OCI-LY3 (cell line): Measurements from ENCODE around the gene AKR1C4.
"Not testable (repeated sequence)": the region's sequence is repeated elsewhere in the genome, so short reads cannot be mapped to it uniquely, and the experiment has no call there.

Experiments
- H2AFZ ChIP-seq: fragments of 200-600, 300-600 bp; shearing (Covaris generic); 2 replicates; pipeline ENCODE4 v1.6.0; 2014; ENCODE audit warnings: antibody characterized with exemption, low read depth, low read length
- H3K27ac ChIP-seq: fragments of 200-600, 300-600 bp; sonication (generic); 2 replicates; pipeline ENCODE4 v1.5.1; 2014; ENCODE audit warnings: mild to moderate bottlenecking, low read length, moderate library complexity, mixed read lengths
- H3K27me3 ChIP-seq: fragments of 200-600, 300-600 bp; sonication (generic); 2 replicates; pipeline ENCODE4 v1.6.1; 2014; ENCODE audit warnings: low read depth, low read length, mixed read lengths
- H3K36me3 ChIP-seq: fragments of 200-600, 300-600 bp; sonication (generic); replicated peaks from 2 replicates; pipeline ENCODE3; 2014; ENCODE audit warnings: low read depth, low read length, mixed read lengths
- H3K4me1 ChIP-seq: fragments of 300-600, 200-600 bp; sonication (generic); 2 replicates; pipeline ENCODE4 v1.6.1; 2014; ENCODE audit warnings: low read length, mixed read lengths
- H3K4me2 ChIP-seq: fragments of 200-600, 300-600 bp; sonication (generic); 2 replicates; pipeline ENCODE4 v1.6.1; 2014; ENCODE audit warnings: low read length, mixed read lengths
- H3K4me3 ChIP-seq: fragments of 300-600, 200-600 bp; sonication (generic); 2 replicates; pipeline ENCODE4 v1.5.1; 2014; ENCODE audit warnings: antibody characterized with exemption, mild to moderate bottlenecking, low read length, moderate library complexity
- H3K79me2 ChIP-seq: fragments of 300-600, 200-600 bp; shearing (Covaris generic); 2 replicates; pipeline ENCODE4 v1.6.1; 2014; ENCODE audit warnings: mild to moderate bottlenecking, low read length, mixed read lengths
- H3K9ac ChIP-seq: fragments of 300-600, 200-600 bp; shearing (Covaris generic); 2 replicates; pipeline ENCODE4 v1.6.0; 2014; ENCODE audit warnings: mild to moderate bottlenecking, low read length, moderate library complexity
- H3K9me3 ChIP-seq: fragments of 200-600, 300-600 bp; shearing (Covaris generic); 2 replicates; pipeline ENCODE4 v1.6.1; 2014; ENCODE audit warnings: low read length, mixed read lengths; ENCODE audit not compliant: insufficient read depth
- H4K20me1 ChIP-seq: fragments of 200-600, 300-600 bp; sonication (generic); 2 replicates; pipeline ENCODE4 v1.6.1; 2016; ENCODE audit warnings: low read length, mixed read lengths; ENCODE audit not compliant: insufficient read depth
- EZH2phosphoT487 ChIP-seq: fragments of 200-600 bp; shearing (Covaris generic); IDR thresholded peaks from 2 replicates; pipeline ENCODE4 v1.6.1; 2018; ENCODE audit warnings: antibody characterized with exemption, mixed run types, low read depth
- TF ChIP-seq, protein P1 (sequence below): fragments of 200-600, 300-600 bp; sonication (generic); IDR thresholded peaks from 2 replicates; pipeline ENCODE4 v1.5.1; 2014; ENCODE audit warnings: antibody characterized with exemption, low read length, low read depth

Gene AKR1C4

GRCh38 chr10:5234106-5234860 lies 37.6 kb downstream of the AKR1C4 start:
- no peak overlapping the region for H3K27ac ChIP-seq
- H3K9ac ChIP-seq, result no peak overlapping the region
- no peaks in the 10 kb centered on the region for H3K9me3 ChIP-seq
- no peak overlapping the region for H3K4me2 ChIP-seq
- no peaks in the 10 kb centered on the region for H3K4me1 ChIP-seq
- no peak for TF ChIP-seq EZH2phosphoT487
- TF ChIP-seq, protein P1, sequence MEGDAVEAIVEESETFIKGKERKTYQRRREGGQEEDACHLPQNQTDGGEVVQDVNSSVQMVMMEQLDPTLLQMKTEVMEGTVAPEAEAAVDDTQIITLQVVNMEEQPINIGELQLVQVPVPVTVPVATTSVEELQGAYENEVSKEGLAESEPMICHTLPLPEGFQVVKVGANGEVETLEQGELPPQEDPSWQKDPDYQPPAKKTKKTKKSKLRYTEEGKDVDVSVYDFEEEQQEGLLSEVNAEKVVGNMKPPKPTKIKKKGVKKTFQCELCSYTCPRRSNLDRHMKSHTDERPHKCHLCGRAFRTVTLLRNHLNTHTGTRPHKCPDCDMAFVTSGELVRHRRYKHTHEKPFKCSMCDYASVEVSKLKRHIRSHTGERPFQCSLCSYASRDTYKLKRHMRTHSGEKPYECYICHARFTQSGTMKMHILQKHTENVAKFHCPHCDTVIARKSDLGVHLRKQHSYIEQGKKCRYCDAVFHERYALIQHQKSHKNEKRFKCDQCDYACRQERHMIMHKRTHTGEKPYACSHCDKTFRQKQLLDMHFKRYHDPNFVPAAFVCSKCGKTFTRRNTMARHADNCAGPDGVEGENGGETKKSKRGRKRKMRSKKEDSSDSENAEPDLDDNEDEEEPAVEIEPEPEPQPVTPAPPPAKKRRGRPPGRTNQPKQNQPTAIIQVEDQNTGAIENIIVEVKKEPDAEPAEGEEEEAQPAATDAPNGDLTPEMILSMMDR, result no peak
- no peak overlapping the region for H3K4me3 ChIP-seq
- no peaks in the 10 kb centered on the region for H3K27me3 ChIP-seq
- H2AFZ ChIP-seq, result no peak overlapping the region
- no peaks in the 10 kb centered on the region for H3K36me3 ChIP-seq
- no peaks in the 10 kb centered on the region for H4K20me1 ChIP-seq
- no peaks in the 10 kb centered on the region for H3K79me2 ChIP-seq

DNA sequence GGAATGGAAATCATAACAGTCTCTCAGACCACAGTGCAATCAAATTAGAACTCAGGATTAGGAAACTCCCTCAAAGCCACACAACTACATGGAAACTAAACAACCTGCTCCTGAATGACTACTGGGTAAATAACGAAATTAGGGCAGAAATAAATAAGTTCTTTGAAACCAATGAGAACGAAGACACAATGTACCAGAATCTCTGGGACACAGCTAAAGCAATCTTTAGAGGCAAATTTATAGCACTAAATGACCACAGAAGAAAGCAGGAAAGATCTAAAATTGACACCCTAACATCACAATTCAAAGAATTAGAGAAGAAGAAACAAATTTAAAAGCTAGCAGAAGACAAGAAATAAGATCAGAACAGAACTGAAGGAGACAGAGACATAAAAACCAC lies 40.9 kb downstream of the AKR1C4 start:
- H3K79me2 ChIP-seq, H3K36me3 ChIP-seq, H3K4me1 ChIP-seq, H2AFZ ChIP-seq, H4K20me1 ChIP-seq, H3K27me3 ChIP-seq, H3K27ac ChIP-seq, H3K4me2 ChIP-seq, H3K4me3 ChIP-seq, H3K9ac ChIP-seq, H3K9me3 ChIP-seq: not testable (repeated sequence)

GRCh38 chr10:5242585-5242984 lies 45.9 kb downstream of the AKR1C4 start:
- Histone ChIP-seq H3K36me3 (no peaks in the 10 kb centered on the region), H3K4me3 (no peak overlapping the region), H3K27ac (no peak overlapping the region), H4K20me1 (no peaks in the 10 kb centered on the region), H3K79me2 (no peaks in the 10 kb centered on the region), H3K27me3 (no peaks in the 10 kb centered on the region), H3K4me2 (no peak overlapping the region), H3K4me1 (no peaks in the 10 kb centered on the region), H3K9ac (no peak overlapping the region), H2AFZ (no peak overlapping the region), H3K9me3 (no peaks in the 10 kb centered on the region)
- no peak for TF ChIP-seq EZH2phosphoT487
- TF ChIP-seq, protein P1, result no peak

- Histone ChIP-seq H3K4me1 (no peaks in the 10 kb centered on the region), H3K9me3 (no peaks in the 10 kb centered on the region), H3K36me3 (no peaks in the 10 kb centered on the region), H3K9ac (no peak overlapping the region), H3K79me2 (no peaks in the 10 kb centered on the region), H3K4me3 (no peak overlapping the region), H3K27ac (no peak overlapping the region), H2AFZ (no peak overlapping the region), H4K20me1 (no peaks in the 10 kb centered on the region), H3K27me3 (no peaks in the 10 kb centered on the region), H3K4me2 (no peak overlapping the region)
- TF ChIP-seq, protein P1, result no peak
Measured at GRCh38 chr10:5243521-5243987, 46.9 kb downstream of the AKR1C4 start.
